ENCODE data around the gene EFCC1.
A peak's percentile ranks its signal among the peaks of the same experiment; 100 is the strongest.
"Not testable (repeated sequence)": the region's sequence is repeated elsewhere in the genome, so short reads cannot be mapped to it uniquely, and the experiment has no call there.

The EFCC1 gene

GRCh38 chr3:129082026-129082425, 80.9 kb downstream of the EFCC1 start:
- FAIRE-seq (no peak), DNase-seq (ENCODE audit: insufficient read length, low spot score) (no peak)
- TF ChIP-seq PAX5 (IDR thresholded peaks at IDR 0.05; ENCODE audit: insufficient read depth, low read length, severe bottlenecking), result no peak
- no peak for TF ChIP-seq POU2F2 (IDR thresholded peaks at IDR 0.05; ENCODE audit: low read depth, low read length)
- no peak for TF ChIP-seq TAF1 (IDR thresholded peaks at IDR 0.05; ENCODE audit: low read depth, low read length)
- TF ChIP-seq SPI1 (IDR thresholded peaks at IDR 0.05; ENCODE audit: low read depth, low read length), result no peak

DNA sequence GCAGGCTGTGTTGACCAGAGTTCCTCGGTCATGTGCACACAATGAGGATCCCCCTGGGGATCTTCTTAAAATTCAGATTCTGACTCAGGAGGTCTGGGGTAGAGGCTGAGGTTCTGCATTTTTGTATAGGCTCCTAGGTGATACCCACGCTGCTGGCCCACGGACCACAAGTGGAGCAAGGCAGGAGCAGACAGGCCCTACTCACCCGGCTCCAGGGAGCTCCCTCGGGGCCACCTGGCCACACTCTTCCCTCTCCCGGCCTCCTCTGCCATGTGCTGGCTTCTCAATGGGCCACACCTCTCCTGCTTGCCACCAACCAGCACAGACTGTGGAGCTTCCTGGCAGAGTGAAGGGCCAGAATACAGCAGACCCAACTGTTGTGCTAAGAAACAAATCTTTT, 83.4 kb downstream of the EFCC1 start:
- no peak for TF ChIP-seq POLR2AphosphoS5 (IDR thresholded peaks at IDR 0.05; ENCODE audit: low read depth, low read length)
- TF ChIP-seq POLR2A (IDR thresholded peaks at IDR 0.05; ENCODE audit: low read depth, low read length), result no peak
- TF ChIP-seq SPI1 (IDR thresholded peaks at IDR 0.05; ENCODE audit: low read depth, low read length), result no peak
- no peak for TF ChIP-seq POU2F2 (IDR thresholded peaks at IDR 0.05; ENCODE audit: low read depth, low read length)
- no peak for TF ChIP-seq PAX5 (IDR thresholded peaks at IDR 0.05; ENCODE audit: insufficient read depth, low read length, severe bottlenecking)
- TF ChIP-seq TAF1 (IDR thresholded peaks at IDR 0.05; ENCODE audit: low read depth, low read length), result no peak
- no peak for DNase-seq (ENCODE audit: insufficient read length, low spot score)
- FAIRE-seq, result no peak

- DNase-seq (ENCODE audit: insufficient read length, low spot score) (no peak), FAIRE-seq (no peak)
- TF ChIP-seq SPI1 (IDR thresholded peaks at IDR 0.05; ENCODE audit: low read depth, low read length), result no peak
- TF ChIP-seq PAX5 (IDR thresholded peaks at IDR 0.05; ENCODE audit: insufficient read depth, low read length, severe bottlenecking), result no peak
- no peak for TF ChIP-seq POLR2A (IDR thresholded peaks at IDR 0.05; ENCODE audit: low read depth, low read length)
- TF ChIP-seq POU2F2 (IDR thresholded peaks at IDR 0.05; ENCODE audit: low read depth, low read length), result no peak
- TF ChIP-seq TAF1 (IDR thresholded peaks at IDR 0.05; ENCODE audit: low read depth, low read length), result no peak
- TF ChIP-seq POLR2AphosphoS5 (IDR thresholded peaks at IDR 0.05; ENCODE audit: low read depth, low read length), result no peak
Measured at GRCh38 chr3:129085165-129085715, 84.1 kb downstream of the EFCC1 start.

GRCh38 chr3:129085818-129086217, 84.7 kb downstream of the EFCC1 start:
- FAIRE-seq, result no peak

GRCh38 chr3:129087138-129087702, 86.1 kb downstream of the EFCC1 start:
- TF ChIP-seq PAX5 (IDR thresholded peaks at IDR 0.05; ENCODE audit: insufficient read depth, low read length, severe bottlenecking) (no peak), POLR2AphosphoS5 (IDR thresholded peaks at IDR 0.05; ENCODE audit: low read depth, low read length) (no peak), POU2F2 (IDR thresholded peaks at IDR 0.05; ENCODE audit: low read depth, low read length) (no peak), POLR2A (IDR thresholded peaks at IDR 0.05; ENCODE audit: low read depth, low read length) (no peak), TAF1 (IDR thresholded peaks at IDR 0.05; ENCODE audit: low read depth, low read length) (no peak), SPI1 (IDR thresholded peaks at IDR 0.05; ENCODE audit: low read depth, low read length) (no peak)
- DNase-seq (ENCODE audit: insufficient read length, low spot score) (no peak), FAIRE-seq (no peak)

More at GRCh38 chr3:129085818-129086217, 84.7 kb downstream of the EFCC1 start:
- DNase-seq (ENCODE audit: insufficient read length, low spot score), result no peak
- TF ChIP-seq POU2F2 (IDR thresholded peaks at IDR 0.05; ENCODE audit: low read depth, low read length) (no peak), POLR2A (IDR thresholded peaks at IDR 0.05; ENCODE audit: low read depth, low read length) (no peak), TAF1 (IDR thresholded peaks at IDR 0.05; ENCODE audit: low read depth, low read length) (no peak), SPI1 (IDR thresholded peaks at IDR 0.05; ENCODE audit: low read depth, low read length) (no peak), PAX5 (IDR thresholded peaks at IDR 0.05; ENCODE audit: insufficient read depth, low read length, severe bottlenecking) (no peak), POLR2AphosphoS5 (IDR thresholded peaks at IDR 0.05; ENCODE audit: low read depth, low read length) (no peak)

GRCh38 chr3:129087904-129088303, 86.8 kb downstream of the EFCC1 start:
- DNase-seq (ENCODE audit: insufficient read length, low spot score), result not testable (repeated sequence)
- FAIRE-seq, result peak; percentile 26

DNA sequence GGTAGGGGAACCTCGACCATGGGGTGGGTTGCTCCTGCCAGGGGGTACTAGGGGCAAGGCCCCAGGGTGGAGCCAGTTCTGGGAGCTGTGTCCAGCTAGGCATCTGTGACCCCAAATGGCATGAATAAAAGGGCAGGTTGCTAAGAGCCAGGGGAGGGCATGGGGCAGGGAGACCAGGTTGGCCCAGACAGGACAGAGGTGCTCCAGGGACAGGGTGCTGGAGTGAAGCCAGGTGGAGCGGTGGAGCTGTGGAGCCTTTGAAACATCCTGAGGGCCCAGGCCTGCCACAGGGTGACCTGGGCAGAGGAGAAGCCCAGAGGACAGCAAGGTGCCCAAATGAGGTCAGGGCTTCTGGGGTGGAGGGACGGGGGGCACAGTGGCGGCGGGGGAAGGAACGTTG, 87.2 kb downstream of the EFCC1 start:
- FAIRE-seq, result peak; percentile 65
- DNase-seq (ENCODE audit: insufficient read length, low spot score), result not testable (repeated sequence)
